NCI-H82 treated with DMSO at 0.1 percent for 48 hours (cell line): Measurements from ENCODE around the gene SRRM3.
"Not testable (repeated sequence)": the region's sequence is repeated elsewhere in the genome, so short reads cannot be mapped to it uniquely, and the experiment has no call there.

Source experiments
- DNase-seq: peaks from one replicate; lab custom pipeline; 2025; ENCODE audit not compliant: unreplicated experiment; lab: John Stamatoyannopoulos, UW

The SRRM3 gene

DNA sequence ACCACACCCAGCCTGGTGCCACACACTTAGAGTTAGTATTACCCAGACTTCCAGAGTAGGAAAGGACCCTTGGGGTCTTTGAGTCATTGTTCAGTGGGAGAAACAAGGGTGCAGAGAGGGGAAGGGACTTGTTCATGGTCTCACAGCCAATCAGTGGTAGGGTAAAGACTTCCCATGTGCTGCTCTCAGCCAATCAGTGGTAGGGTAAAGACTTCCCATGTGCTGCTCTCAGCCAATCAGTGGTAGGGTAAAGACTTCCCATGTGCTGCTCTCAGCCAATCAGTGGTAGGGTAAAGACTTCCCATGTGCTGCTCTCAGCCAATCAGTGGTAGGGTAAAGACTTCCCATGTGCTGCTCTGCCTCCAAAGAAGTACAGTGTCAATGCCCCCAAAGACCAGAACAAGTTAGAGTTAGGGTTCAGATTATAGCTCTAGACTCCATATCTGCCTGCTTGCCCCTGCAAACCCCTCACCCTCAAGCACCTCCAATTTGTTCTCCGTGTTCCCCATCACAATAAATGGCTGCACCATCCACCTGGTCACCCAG lies 25.3 kb downstream of the SRRM3 start:
- DNase-seq = not testable (repeated sequence)

DNA sequence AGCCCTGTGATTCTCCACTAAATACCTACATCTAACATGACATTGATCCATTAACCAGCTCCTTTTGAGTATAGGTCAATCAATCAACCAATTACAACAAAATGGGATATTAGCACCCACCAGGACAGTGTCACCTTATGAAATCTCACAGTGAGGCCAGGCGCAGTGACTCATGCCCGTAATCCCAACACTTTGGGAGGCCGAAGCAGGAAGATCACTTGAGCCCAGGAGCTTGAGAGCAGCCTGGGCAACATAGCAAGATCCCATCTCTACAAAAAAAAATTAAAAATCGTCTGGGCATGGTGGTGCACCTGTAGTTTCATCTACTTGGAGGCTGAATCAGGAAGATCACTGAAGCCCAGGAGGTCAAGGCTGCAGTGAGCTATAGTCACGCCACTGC lies 28.5 kb downstream of the SRRM3 start:
- DNase-seq = no peak

DNA sequence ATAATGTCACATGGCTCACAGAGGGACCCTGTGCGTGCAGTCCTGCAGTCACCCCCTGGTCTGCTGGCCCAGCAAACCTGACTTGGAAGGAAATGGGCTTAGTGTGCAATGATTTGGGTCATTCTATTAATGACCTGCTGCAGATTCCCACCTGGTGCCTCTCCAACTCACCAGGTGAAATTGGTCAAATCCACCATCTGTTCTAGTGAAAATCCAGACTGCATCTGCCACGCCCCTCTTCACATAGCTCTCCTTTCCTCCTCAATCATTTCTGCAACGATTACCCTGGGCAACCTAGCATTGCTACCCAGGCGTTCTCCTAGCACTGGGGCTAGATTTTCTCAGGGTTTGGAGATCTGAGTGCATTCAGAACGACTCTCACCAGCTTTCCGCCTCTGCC lies 29.4 kb downstream of the SRRM3 start:
- DNase-seq = peak; percentile 1

DNA sequence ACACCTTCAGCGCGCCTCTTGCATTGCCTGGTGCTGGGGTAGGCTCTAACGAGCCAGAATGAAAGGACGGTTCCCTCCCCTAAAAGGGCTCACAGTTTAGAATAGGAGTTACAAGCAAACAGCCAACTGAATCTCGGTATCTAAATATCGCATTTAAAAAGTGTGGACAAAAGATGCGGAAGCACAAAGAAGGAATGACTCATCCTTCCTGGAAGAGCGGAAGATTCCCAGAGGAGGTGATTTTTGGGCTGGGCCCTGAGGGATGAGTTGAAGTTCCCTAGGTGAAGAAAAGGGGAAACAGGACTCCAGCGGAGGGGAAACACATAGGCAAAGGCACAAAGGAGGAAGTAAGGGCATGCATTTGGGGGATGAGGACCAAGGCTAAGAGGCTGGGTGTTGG lies 29.9 kb downstream of the SRRM3 start:
- no peak for DNase-seq

DNA sequence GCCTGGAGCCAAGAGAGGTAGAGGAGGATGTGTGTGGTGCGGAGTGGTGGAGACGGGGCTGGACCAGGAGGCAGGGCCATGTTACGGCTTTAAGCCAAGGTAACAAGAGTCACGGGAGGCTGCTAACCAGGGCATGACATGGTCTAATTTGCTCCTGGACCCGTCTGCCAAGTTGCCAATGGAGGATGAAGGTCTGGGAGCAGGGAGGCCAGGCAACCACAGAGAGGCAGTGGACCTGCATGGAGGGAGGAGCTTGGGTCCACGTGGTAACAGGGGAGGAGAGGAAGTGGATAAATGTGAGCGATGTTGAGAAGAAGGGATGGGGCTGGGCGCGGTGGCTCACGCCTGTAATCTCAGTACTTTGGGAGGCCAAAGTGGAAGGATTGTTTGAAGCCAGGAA lies 31.0 kb downstream of the SRRM3 start:
- DNase-seq = no peak

DNA sequence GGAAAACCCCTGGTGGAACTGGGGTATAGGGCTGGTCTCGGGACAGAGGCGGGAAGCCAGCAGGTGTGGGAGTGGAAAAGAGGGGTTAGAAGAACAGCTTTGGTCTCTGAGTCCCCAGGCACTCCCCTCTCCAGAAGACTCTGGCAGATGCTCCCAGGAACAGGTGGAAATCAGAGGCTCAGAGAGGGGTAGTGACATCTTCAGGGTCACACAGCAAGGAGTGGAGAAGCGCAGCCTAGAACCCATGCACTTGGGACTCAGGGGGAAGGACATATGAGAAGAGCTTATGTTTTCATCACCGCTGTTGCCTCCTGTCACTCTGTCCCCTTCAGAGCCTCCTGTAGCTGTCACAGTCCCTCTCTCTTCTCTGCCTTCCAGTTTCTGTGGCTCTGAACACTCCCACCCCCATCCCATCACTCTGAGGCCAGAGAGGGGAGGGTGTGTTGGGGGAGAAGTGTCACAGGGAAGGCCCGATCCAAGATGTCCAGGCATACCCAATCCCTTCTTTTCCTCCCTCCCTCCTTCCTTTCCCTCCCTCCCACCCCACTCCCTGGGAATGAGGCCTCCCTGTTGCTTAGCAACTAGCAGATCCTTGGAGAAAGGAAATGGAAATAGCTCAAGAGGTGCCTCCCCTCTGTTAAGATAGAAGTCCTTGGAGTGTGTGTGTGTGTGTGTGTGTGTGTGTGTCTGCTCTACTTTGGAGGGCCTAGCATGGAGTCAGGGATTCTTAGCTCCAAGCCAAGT lies 32.0 kb downstream of the SRRM3 start:
- peak; percentile 13 for DNase-seq

DNA sequence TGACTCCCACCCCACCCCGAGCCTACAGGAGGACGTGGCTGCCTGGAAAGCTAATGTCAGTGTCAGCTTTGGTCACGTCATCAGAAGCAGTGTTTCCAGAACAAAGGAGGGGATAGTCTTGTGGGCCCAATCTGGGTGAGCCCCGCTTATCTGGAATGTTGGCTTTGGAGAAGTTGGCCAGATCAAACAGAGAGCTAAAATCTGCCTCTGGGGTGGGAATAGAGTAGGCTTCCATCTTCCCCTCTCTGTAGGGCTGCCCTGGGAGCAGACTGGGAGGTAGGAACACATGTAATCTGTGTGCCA lies 32.5 kb downstream of the SRRM3 start:
- no peak for DNase-seq

DNA sequence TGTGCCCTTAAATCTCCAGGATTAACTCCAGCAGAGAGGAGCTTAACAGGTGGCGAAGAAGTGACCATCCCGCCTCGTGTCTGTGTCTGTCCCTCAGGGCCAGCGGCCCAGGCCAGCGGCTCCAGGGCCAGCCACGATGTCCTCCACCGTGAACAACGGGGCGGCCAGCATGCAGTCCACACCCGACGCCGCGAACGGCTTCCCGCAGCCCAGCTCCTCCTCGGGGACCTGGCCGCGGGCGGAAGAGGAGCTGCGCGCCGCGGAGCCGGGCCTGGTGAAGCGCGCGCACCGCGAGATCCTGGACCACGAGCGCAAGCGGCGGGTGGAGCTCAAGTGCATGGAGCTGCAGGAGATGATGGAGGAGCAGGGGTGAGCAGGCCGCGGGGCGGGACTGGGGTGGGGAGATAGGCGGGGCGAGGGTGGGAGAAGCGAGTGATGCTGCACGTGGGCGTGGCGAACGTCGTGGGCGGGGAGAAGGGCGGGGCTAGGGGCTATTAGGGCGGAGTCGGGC lies 33.3 kb downstream of the SRRM3 start:
- DNase-seq = peak; percentile 75

DNA sequence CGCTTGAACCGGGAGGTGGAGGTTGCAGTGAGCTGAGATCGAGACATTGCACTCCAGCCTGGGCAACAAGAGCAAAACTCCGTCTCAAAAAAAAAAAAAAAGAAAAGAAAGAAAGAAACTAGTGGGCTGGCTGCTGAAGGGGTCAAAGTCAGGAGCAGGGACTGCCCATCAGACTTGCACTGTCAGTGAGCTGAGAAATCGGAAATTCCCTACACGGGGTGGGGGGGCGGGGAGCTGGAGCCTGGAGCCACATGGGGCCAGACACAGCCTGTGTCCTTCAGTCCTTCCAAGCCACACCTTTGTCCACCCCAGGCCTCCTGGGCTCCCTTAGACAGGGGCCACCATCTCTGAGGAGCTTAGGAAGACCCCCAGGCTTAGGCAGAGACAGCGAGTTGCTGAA lies 34.5 kb downstream of the SRRM3 start:
- DNase-seq = no peak

DNA sequence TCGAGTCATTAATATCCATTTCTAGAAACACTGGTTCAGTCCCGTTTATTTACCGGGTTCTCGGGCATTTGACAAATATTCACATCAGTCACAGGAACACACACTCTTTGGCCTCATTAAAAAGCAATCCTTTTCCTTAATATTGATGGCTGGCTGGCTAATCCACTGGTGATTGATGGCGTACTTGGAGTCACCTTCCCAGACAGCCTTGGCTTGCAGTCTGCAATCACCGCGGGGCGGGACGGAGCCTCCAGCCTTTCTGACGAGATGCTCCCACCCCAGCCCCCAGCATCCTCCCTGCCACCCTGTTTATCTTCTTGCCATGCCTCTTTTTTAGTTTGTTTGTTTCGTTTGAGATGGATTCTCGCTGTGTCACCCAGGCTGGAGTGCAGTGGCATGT lies 36.6 kb downstream of the SRRM3 start:
- DNase-seq = peak; percentile 41

DNA sequence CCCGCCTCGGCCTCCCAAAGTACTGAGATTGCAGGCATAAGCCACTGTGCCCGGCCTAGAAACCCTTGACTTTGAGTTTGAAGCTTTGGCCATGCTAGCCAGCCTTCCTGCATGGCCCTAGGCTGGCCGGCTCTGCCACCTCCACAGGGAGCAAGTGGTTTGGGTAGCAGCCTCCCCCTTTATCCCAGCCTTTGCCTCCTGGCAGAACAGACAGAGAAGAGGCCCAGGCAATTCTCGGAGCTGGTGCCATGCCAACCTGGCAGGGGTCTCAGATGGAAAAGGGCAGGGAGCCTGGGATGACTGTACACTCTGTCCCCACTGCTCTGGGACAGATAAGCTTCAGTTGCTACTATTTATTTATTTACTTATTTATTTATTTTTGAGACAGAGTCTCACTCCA lies 39.4 kb downstream of the SRRM3 start:
- no peak for DNase-seq

DNA sequence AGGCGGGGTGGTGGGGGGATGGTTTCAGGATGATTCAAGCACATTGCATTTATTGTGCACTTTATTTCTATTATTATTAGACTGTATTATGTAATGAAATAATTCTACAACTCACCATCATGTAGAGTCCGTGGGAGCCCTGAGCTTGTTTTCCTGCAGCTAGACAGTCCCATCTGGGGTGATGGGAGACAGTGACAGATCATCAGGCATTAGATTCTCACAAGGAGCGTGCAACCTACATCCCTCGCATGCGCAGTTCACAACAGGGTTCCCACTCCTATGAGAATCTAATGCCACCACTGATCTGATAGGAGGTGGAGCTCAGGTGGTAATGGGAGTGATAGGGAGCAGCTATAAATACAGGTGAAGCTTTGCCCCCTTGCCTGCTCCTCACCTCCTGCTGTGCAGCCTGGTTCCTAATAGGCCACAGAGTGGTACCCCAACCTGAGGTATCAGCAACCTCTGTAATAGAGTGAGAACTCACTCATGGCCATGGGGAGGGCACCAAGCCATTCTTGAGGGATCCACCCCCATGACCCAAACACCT lies 40.9 kb downstream of the SRRM3 start:
- DNase-seq = not testable (repeated sequence)

DNA sequence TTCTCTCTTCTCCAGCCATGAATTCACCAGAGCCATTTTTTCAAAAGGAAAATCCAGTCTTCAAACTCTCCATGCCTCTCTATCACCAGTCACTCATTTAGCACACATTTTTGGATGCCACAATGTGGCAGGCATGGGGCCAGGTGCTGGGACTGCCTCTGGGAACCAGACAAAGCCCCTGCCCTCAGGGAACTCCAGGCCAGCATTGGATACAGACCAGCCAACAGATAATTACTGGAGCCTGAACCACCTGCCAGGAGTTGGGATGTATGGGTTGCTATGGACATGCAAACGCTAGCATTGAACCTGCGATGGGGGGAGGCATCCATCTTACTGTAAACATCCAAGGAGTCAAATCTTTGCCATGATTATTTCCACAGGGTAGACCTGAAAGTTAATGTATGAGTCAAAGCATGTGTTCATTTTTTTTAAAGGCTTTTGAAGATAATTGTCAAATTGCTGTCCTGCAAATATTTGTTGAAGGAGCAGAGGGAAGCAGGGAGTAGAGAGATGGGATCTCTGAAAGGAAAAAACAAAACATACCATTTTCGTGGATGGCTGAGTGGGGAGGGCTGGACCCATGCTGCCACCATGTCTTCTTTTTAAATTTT lies 43.2 kb downstream of the SRRM3 start:
- no peak for DNase-seq

DNA sequence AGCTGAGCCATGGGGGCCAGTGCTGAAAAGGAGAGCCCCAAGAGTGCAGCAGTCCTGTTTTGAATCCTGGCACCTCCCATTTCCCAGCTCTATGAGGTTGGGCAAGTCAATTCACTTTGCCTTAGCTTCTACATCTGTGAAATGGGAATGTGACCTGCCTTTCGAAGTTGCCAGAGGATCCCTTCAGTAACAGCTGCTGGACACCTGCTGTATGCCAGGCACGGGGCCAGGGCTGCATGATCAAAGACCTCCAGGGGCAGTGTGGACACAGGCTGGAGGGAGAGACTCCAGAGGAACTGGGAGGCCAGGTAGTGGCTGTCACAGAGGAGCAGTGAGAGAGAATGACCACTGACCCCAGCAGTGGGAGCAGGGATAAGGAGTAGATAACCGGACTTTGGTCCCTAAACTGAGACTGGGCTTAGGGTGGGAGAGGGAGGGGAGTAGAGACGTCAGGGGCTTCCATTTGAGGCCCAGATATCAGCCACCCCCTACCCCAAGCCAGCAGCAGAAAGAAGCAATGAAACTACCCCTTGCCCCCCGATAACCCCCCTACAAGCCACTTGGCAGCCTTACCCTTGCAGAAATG lies 45.2 kb downstream of the SRRM3 start:
- no peak for DNase-seq

DNA sequence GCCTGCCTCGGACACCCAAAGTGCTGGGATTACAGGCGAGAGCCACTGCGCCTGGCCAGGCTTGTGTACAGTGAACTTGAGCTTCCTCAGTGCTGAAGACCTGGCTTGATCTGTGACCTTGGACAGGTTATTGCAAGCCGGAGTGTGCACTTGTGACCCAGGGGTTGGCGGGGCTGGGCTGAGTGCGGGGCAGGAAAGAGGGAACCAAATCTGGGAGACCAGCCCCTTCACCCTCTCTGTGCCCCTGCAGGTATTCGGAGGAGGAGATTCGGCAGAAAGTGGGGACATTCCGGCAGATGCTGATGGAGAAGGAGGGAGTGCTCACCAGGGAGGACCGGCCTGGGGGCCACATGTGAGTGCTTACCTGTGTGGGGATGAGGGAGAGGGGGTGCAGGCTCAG lies 46.2 kb downstream of the SRRM3 start:
- no peak for DNase-seq

DNA sequence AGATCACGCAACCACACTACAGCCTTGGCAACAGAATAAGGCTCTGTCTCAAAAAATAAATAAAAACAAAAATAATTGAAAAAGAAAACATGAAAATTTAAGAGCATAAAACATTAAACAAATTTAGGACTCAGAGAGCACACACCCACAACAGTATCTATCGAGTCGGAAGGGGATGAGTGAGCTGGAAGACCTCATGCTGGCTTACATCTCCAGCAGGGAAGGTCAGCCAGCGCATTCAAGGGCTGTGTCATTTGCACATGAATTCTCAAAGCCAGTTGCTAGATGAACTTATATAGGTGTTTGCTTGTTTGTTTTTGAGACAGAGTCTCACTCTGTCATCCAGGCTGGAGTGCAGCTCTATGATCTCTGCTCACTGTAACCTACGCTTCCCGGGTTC lies 50.3 kb downstream of the SRRM3 start:
- DNase-seq = no peak

DNA sequence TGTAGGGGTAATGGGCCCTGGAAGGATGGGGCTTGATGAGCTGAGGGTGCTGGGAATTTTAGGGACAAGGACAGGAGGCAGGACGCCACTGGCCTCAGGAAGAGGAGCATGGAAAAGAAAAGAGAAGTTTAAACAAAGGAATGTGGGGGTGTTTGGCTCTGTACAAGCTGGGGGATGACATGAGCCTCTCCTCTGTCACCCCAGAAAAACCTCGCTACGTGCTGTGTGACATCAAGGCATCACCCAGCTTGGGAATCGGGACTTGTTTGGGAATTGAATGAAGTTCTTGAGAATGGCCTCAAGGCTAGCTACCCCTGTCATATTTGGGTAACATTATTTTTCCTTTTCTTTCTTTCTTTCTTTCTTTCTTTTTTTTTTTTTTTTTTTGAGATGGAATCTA lies 53.1 kb downstream of the SRRM3 start:
- DNase-seq = no peak

DNA sequence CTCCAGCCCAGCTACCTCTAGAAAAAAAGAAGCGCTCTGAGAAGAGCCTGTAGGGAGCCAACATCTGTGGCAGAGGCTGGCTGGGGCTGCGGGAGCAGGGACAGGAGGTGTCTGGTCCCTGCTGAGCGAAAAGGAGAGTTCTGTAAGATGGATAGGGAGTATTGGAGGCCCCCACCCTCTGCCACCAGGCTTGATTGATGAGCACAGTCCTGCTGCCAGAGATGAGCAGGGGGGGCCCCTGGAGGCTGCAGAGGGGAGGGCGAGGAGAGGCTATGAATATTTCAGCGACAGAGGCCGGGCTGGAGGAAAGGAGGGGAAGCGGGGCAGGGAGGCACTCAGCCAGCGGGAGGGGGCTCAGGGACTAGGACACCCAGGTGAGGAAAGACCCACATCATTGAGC lies 56.3 kb downstream of the SRRM3 start:
- DNase-seq = no peak

DNA sequence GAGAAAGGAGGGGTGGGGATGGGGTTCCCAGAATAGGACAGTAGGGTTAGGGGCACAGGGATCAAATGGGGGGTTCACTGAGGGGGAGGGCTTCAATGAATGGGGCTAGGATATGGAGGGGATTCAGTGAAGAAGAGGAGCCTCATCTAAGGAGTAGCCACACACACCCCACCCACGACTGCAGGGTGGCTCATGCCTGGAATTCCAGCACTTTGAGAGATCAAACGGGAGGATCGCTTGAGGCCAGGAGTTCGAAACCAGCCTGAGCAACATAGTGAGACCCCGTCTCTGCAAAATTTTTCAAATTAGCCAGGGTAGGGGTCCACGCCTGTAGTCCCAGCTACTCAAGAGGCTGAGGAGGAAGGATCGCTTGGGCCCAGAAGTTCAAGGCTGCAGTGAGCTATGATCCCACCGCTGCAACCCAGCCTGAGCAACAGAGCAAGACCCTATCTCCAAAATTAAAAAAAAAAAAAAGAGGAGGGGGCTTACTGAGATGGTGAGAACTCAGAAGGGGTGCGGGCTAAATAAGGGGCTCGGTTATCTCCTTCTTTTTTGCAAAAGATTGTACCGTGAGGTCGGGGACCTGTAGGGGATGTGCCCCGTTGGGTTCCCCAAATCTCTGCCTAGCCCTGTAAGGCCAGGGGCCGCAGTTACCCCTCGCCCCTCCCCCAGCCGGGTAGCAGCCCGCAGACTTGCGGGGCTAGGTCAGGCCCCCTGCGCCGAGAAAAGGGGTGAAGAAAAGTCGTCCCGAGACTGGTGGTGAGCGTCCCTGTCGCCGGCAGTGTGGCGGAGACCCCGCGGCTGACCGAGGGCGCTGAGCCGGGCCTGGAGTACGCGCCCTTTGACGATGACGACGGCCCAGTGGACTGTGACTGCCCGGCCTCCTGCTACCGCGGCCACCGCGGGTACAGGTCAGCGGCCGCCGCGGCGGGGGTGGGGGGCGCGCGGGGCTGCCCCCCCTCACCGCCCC lies 57.7 kb downstream of the SRRM3 start:
- no peak for DNase-seq

DNA sequence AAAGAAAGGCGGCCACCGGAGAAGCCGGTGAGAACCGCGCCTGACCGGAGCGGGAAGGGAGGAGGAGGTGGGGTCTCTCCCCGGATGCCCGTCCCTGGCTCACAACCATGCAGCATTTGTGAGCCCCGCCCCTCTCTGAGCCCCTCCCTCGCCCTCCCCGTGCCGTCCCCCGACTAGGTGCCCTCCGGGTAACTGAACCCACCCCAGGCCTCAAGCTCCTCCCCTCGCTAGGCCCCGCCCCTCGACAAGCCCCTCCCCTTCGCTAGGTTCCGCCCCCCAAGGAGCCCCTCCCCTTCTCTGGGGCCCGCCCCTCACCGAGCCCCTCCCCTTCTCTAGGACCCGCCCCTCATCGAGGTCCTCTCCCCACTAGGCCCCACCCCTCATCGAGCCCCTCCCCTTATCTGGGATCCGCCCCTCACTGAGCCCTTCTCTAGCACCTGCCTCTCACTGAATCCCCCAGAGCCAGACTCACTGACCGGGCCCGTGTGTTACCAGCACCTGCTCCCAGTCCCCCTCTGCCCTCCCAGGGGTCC lies 58.5 kb downstream of the SRRM3 start:
- no peak for DNase-seq

DNA sequence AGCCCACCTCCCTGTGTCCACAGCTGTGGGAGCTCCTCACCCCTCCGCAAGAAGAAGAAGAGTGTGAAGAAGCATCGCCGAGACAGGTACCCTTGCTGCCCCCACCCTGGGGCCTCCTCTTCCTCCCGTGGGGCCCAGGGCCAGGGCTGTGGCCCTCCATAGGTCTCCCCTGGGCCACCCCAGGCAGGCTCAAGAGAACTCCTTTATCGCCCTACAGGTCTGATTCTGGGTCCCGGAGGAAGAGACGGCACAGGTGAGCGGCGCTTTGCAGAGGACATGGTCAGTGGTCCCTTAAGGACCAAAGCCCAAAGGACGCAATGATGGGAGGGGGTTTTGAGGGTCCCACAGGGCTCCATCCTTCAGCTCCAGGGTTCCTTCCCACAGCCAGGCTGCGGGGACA lies 59.6 kb downstream of the SRRM3 start:
- DNase-seq = no peak
